Activated CD4-positive, CD25-positive, alpha-beta regulatory T cell (primary cell): ENCODE data around the gene RTCA.
"Not testable (repeated sequence)": the region's sequence is repeated elsewhere in the genome, so short reads cannot be mapped to it uniquely, and the experiment has no call there.

Experiments used
- DNase-seq, 4 experiments: peaks; one replicate each; lab custom pipeline; 2025; lab: John Stamatoyannopoulos, UW

RTCA gene

GRCh38 chr1:100308777-100309176 lies 42.8 kb downstream of the RTCA start:
- no peak for DNase-seq

GRCh38 chr1:100309863-100310262 lies 43.8 kb downstream of the RTCA start:
- DNase-seq: no peak

GRCh38 chr1:100313382-100313781 lies 47.4 kb downstream of the RTCA start:
- DNase-seq: no peak

DNA sequence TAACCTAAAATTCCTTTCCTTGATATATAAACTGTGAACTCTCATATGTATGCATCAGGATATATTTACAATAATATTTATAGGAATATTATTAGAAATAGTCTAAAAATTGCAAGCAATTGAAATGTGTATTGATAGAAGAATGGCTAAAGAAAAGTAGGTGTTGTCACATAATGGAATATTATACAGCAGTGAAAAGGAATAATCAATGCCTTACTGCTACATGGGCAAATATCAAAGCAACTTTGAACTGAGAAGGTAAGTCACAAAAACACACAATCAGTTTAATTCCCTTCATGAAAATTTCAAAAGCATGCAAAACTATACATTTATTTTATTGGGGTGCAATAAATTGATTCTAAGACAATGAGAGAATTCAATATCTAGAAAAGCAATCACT lies 50.6 kb downstream of the RTCA start:
- DNase-seq: no peak

- DNase-seq: no peak
Measured at GRCh38 chr1:100320311-100321099, 54.5 kb downstream of the RTCA start.

GRCh38 chr1:100321100-100321493 lies 55.1 kb downstream of the RTCA start:
- DNase-seq: no peak

- no peak for DNase-seq
Measured at GRCh38 chr1:100321506-100321905, 55.5 kb downstream of the RTCA start.

DNA sequence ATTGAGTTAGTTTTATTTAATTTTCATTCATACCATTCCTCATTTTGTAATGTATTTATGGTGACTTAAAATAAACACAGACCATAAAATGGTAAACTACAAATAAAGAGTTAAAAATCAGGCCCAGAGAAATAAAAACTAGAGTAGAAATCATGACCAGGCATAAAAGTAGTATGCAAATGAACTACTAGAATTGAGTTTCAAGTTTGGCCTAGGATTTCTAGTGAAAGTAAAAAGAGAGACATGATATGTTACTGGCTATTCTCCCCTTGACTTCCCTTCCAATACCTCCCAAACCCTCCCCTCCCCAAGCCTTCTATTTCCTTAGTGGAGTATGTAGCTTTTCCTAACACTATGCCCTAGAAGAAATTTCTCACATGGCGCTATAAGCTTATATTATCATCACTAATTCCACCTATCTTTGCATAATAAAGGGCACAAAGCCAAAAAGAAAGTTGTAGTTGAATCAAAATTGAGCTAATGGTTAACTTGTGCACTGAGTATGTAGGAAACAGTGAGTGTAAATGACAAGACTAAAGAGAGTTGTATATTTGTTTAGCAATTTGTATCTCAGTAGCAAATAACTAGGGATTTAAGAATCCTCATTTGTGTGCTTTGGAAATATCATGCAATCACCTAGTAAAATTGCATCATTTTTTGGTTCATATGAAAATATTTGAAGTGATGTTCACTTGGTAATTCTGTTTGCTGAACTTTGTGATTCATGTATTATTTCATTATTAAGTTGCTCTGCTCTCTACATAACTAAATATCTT lies 56.6 kb downstream of the RTCA start:
- no peak for DNase-seq

GRCh38 chr1:100323419-100324106 lies 57.5 kb downstream of the RTCA start:
- DNase-seq: no peak

DNA sequence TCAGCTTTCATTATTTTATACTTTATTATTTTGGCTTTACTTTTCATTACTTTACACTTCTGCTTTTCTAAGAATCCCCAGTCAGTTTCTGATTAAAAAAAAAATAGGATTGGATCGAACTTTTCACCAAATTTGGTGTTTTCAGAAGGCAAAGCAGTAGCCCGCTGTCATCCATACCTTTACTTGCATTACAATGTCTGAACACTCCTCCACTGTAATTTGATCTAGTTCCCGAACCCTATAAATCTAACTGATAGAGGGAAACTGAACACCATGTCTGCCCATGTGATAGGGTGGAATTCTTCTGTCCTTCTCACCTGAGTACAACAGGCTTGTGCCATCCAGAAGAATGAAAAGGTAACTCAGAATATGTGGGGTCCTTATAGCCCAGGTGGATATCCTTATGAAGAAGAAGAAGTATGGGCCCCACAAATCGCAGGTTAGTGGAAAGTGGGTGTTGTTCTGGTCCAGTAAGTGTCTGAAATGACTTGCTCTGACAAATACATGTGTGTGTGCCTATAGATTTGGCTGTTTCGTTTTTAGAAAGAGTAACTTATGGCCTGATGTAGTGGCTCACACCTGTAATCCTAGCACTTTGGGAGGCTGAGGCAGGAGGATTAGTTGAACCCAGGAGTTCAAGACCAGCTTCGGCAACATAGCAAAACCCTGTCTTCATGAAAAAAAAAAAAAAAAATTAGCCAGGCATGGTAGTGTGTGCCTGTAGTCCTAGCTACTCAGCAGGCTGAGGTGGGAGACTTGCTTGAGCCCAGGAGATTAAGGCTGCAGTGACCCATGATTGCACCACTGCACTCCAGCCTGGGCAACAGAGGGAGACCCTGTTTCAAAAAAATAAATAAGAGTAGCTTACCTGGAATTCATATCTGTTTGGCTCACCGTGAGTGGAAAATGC lies 59.7 kb downstream of the RTCA start:
- DNase-seq: no peak

- not testable (repeated sequence) for DNase-seq
Measured at GRCh38 chr1:100326325-100326670, 60.3 kb downstream of the RTCA start.

DNA sequence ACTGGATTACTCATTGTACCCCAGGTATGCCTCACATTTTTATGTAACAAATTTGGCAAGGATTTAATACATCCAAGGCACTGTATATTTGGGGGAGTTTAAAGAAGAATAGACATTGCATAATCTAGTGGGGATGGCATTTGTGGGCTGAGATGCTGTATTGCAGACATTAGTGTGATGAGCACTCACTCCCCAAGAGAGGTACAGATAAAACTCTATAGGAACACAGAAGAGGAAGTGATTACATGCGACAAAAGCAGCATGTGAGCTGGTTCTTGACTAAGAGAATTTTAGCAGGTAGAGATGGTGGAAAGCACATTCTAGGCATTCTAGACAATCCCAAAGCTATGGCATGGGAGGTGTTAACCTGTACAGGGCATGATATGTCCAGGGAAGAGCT lies 62.1 kb downstream of the RTCA start:
- DNase-seq: no peak

DNA sequence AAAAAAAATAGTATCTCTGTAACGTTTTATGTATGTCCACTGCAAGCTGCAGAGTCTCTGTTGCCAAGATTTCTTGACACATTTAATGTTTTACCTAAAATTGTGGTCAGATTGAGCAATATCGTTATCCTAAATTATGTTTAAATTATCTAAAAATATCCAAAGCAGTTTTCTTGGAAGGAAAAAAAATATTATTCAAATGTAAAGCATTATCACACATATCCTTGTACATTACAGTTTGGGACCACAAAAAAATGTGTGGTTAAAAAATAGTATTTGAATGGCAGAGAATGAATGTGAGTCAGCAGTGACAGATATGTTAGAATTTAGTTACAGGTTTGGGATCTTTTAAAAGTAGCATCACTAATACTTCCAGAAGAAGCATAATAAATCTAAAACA lies 65.1 kb downstream of the RTCA start:
- DNase-seq: not testable (repeated sequence)

DNA sequence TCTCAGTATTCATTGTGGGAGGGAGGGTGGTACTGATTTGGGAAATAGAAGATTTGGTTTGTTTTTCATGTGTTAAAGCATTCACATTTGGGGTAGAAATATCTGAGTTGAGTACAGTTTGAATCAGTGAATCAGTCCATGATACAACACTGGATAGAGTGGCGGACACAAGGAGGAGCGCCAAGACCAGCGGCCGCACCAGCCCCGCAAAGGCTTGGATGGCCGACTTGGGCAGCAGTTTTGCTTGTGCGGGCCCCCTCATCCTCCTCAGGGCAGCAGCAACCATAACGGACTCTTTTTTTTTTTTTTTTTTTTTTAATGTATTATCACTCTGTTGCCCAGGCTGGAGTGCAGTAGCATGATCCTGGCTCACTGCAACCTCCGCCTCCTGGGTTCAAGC lies 66.3 kb downstream of the RTCA start:
- DNase-seq: no peak

DNA sequence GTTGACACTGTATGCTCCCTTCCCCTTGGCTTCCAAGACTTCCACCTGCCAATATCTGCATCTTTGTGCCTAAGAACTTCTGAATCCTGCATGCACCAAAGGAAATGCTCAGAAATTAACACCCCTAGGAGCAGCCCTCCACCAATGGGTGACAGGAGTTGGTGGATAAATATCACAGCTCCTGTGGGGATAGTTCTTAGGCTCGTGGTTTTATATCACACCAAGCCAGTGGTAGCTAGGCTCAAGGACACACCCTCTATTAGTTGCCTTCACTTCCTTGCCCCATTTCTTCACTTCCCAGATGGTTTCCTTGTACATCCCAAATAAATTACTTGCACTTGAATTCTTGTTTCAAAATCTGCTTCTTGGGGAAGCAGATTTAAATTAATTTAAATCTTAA lies 69.4 kb downstream of the RTCA start:
- no peak for DNase-seq

DNA sequence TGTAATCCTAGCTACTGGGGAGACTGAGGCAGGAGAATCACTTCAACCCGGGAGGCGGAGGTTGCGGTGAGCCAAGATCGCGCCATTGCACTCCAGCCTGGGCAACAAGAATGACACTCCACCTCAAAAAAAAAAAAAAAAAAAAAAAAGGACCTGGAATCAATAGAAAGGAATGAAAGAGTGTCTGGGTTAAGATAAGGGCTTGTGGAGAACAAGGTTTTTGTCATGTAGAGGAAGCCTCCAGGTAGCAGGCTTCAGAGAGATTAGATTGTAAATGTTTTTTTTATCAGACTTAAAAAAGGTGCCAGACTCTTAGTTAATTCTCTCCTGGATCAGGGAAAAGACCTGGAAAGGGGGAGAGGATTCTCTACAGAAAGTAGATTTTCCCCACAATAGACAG lies 71.9 kb downstream of the RTCA start:
- DNase-seq: not testable (repeated sequence)

GRCh38 chr1:100339735-100340134 lies 73.7 kb downstream of the RTCA start:
- DNase-seq: not testable (repeated sequence)

- DNase-seq: no peak
Measured at GRCh38 chr1:100340494-100340893, 74.5 kb downstream of the RTCA start.

GRCh38 chr1:100342348-100342747 lies 76.3 kb downstream of the RTCA start:
- DNase-seq: no peak
